NCI-H2171 treated with DMSO at 0.1 percent for 48 hours (cell line): ENCODE data around the gene ASTN2.

ENCODE experiments used
- DNase-seq: peaks from one replicate; lab custom pipeline; 2025; lab: John Stamatoyannopoulos, UW

ASTN2 gene

DNA sequence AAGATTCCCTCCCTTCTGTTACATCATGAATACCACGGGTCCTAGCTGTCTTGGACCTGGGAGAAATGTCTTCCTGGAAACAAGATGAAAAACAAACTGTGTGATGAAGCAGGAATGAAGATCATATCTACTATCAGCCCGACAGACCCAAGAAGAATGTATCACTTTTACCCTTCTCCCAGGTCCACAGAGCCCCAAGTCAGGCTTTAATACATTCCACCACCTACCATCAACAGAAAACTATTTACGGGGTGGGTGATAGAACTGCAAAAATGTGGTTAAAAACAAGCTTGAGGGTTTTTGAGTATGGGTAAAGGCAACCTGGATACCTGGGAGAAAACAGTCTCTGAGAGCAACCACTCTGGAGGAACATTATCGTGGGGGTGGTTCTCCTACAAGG, 400.8 kb downstream of the ASTN2 start:
- DNase-seq = no peak

- no peak for DNase-seq
These were observed 401.3 kb downstream of the ASTN2 start for GRCh38 chr9:117013440-117013995.

- DNase-seq = no peak
These were observed 404.8 kb downstream of the ASTN2 start for GRCh38 chr9:117010061-117010460.

DNA sequence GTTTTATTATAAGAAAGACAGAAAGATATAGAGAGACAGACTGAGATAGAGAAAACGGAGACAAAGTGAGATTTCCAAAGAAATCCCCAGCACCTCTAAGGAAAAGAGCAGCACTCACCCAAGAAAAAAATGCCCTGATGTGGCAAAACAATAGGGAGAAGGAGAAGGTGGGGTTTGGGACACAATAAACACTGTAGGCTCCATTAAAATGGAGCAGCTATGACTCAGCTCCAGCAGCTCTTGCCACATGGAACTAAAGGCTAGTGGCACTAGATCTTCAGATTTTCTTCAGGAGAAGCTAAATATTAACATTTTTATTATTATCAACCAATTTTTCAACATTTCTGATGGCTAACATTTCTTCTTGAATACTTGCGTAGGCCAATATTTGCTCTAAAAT, 406.0 kb downstream of the ASTN2 start:
- DNase-seq = no peak

- no peak for DNase-seq
These were observed 406.4 kb downstream of the ASTN2 start for GRCh38 chr9:117008461-117008860.

DNA sequence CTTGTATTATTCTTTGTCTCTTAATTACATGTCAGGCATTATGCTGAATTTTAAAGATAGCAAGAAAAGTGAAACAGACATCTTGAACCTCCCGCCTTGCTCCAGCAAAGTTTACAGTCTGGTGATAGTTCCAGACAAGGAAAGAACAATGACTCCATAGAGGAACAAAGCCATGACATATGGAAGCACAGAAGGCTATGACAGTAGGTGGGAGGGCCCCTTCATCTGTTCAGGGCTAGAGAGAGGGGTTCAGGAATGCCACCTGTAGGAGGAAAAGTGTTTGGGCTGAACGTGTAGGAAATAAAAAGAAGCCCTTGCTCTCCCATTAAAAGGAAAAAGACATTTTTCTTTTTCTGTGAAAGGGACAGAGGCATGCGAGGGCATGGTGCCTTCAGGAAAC, 412.2 kb downstream of the ASTN2 start:
- peak; percentile 73 for DNase-seq

DNA sequence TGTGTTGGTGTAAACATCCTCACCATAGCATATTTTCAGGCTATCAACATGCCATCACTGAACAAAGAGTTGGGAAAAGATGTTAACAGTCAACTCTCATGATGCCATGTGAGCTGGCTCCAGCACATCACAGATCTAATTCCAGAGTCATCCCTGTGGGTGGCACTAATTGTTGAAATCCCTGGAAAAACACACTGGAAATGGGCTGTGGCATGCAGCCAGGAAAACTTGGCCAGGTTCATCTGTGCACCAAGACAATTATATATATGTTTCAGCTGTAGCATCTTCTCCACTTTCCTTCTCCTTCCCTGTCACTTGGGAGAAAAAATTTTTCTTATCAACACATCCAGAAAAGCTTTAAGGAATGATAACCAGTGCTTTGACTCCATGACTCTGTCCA, 414.0 kb downstream of the ASTN2 start:
- DNase-seq = peak; percentile 34

DNA sequence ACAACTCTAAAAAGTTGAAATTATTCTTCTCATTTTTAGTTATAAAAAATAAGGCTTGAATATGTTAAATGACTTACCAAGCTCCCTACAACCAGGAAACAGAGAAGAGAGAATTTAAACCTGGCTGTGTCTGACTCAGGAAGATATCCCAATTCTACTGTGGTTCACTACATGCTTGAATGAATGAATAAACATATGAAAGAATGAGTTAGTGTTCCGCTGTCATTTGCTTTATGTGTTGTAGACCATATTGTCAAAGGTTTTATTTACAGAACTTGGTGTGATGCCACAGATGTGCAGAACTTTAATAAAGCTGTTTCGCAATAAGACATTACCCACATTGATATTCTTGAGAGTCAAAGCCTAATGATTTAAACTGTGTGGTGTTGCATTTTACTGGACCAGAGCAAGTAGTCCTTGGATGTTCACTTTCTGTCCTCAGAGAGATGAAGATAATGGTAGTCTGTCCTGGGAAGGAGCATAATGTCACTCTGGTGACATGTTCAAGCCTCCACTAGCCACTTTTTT, 414.6 kb downstream of the ASTN2 start:
- no peak for DNase-seq

- DNase-seq = no peak
These were observed 416.6 kb downstream of the ASTN2 start for GRCh38 chr9:116998305-116998704.

- DNase-seq = no peak
These were observed 422.0 kb downstream of the ASTN2 start for GRCh38 chr9:116992865-116993264.

DNA sequence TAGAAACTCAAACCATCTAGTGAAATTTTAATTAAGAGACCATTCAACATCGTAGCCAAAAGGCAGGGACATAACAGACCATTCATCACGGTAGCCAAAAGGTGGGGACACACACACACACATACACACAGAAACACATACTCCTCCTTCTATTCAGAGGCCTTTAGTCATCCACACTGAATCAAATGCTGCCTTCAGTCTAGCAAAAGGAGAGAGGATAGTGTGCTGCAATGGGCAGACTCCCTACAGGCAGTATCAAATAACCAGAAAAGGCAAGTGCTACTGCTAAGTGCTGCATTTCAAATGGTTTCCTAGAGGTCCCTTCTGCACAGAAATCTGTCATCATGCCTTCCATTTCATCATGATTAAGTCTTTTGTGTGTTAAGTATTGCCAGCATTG, 423.8 kb downstream of the ASTN2 start:
- DNase-seq = peak; percentile 37

DNA sequence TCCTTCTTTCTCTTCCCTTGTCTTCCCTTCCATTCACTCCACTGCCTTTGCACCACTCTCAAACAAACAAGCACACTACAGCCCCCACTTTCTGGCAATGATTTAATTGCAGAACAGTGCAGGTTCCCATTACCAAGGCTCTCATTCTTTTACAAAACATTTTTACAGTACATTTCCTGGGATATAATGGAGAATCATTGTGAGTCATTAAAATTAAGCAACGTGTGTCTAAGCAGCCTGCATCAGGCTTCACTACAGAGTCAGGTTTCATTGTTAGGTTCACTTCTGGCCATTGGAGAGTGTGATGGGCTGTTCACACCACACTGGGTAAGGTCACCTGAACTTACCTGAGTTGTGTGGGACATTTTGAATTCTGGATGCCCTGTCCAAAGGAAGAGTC, 424.3 kb downstream of the ASTN2 start:
- no peak for DNase-seq

DNA sequence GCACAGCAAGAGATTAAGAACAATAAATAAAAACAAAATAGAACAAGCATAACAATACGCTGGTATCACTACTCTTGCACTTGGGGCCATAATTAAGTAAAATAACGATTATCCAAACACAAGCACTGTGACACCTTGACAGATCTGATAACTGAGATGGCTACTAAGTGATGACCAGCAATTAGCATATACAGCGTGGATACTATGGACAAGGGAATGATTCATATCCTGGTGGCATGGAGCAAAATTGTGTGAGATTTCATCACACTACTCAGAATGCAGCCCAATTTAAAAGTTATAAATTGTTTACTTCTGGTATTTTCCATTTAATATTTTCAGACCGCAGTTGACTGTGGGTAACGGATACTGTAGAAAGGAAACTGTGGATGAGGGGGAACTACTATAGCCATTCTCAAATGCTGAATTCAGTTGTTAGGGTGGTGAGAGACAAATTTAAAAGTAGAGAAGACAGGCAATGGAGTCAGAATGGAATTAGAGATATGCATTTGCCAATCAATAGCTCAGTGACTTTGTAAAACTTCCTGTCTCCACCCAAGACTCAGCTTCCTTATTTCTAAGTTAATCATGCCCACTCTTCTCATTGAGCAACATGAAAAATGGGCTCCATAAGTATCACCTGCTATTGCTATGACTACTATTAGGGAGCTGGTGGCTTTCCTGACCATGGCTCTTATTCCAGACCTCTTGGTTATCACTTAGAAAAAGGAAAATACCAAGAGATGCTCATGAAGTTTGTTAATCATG, 427.0 kb downstream of the ASTN2 start:
- DNase-seq = no peak

- no peak for DNase-seq
These were observed 428.8 kb downstream of the ASTN2 start for GRCh38 chr9:116986015-116986414.

- no peak for DNase-seq
These were observed 429.3 kb downstream of the ASTN2 start for GRCh38 chr9:116985596-116985995.

DNA sequence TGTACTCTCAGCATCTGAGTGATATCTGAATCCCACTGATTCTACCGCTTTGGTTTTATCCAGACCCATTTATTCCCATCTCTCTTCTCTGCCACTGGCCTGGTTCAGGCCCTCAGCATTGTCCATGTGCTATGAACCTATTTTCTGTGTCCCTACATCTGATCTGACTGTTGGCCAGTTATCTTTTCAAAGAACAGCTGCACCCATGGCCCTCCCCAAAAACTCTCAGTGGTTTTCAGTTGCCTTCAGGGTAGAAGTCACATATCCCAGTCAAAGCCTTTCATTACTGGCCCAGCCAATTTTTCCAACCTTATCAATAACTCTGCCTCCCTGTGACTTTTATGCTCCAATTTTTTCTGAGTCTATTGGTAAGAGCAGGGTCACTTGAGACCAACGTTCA, 430.7 kb downstream of the ASTN2 start:
- DNase-seq = no peak

DNA sequence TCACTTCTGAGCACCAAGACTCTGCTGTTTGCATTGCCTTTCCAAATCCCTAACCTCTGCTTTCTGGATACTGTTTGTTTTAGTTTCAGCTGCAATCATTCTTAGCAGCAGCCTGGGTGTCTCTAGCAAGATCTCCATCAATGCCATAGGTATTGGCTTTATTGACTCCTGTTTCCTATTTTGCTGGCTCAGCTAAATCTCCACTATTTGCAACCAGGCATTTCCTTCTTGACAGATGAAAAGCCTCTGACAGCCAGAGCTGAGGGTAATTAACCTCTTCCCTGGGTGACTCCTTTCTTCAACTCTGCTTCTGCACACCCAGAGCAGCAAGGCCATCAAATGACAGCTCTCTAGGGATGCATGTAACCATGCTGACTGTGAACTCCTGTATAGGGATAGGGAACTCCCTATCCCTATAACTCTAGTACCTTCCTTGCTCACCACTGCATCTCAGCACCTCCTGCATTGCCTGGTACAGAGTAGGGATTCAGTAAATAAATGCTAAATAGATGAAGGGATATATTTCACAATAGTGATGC, 434.2 kb downstream of the ASTN2 start:
- DNase-seq = no peak

DNA sequence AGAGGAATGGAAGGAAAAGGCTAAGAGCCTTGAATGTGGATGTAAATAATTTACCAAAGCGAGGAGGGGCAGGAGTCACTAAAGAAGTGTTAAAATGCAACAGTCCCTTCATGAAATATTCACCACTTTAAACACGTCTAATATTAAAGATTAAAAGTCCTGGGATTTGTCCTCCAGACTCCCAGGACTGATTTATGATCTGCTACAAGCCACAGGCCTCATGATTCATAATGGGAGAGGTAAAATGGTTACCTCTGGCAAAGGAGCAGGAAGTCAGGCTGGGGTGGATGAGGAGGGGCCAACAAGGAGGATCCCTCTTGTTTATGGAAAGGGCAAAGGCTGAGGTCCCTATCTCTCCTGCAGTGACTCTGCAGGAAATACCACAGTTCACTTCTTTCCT, 435.4 kb downstream of the ASTN2 start:
- DNase-seq = no peak

DNA sequence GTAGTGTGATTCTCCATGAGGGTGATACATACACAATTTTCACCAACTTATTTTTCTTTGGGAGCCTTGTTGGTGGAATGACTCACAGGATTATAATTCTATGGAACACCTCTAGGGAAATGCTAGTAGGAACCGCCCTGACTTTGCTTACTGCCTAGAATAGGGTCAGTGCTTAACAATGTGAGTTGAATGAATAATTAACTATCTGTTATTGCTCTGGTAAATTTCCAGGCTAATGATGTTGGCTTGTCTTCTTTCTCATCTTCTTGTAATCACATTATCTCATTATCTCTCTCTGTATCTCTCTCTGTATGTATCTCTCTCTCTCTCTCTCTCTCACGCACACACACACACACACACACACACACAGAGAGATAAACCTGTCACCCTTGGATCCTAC, 436.7 kb downstream of the ASTN2 start:
- DNase-seq = no peak

DNA sequence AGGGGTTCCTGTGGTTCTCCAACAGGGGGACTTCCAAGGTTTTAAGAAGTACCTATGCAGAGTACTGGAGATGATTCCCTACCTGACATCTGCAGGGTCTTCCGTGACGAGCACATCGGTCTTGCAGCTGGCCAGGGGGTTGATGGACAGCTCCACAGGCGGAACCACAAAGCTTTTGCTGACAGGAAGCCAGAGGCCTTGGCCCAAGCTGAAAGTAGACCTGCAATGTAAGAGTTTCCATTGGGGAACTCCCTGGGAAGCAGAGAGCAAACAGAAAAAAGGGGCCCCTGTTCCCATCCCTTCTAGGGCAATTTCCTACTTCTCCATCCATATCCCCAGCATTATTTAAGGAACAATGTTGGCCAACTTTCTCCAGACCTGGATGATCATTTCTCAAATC, 439.7 kb downstream of the ASTN2 start:
- DNase-seq = no peak

GRCh38 chr9:116966199-116966598, 448.7 kb downstream of the ASTN2 start:
- no peak for DNase-seq

DNA sequence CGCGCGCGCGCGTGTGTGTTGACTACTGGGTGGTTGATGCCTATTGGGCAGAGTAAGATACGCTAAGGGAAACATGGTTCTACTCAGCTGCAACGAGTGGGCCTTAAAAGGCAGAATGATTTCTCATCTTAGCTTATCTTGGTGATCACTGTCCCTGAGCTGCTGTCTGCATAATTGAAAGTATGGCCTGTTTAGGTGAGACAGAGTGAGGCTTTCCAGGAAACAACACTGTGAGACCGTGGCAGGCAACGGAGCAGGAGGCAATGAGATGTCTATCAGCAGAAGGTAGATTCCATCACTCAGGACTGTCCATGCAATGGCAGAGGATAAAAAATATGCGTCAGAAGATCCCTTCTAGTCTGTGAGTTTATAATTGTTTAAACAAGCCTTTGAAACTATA, 450.6 kb downstream of the ASTN2 start:
- no peak for DNase-seq

GRCh38 chr9:116959809-116960208, 455.0 kb downstream of the ASTN2 start:
- peak; percentile 63 for DNase-seq

DNA sequence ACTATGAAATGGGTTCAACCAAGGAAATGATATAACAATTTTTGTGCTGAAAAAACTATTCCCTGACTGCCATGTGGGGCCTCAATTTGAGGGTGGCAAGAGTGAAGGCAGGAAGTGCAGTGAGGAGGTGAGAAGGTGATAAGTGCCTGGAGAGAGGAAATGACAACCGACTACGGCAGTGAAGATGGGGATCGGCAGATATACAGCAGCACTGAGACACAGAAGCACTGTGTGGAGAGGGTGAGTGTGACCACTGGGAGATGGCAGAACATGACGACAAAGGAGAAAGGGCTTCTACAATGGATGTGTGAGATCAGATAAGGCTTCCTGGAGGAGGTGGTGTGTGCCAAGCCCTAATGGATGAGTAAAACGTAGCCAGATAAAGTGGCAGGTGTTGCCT, 456.0 kb downstream of the ASTN2 start:
- no peak for DNase-seq
